Neural cell (in vitro differentiated cells): Measurements from ENCODE around the gene AFF2. TPM values are rescaled to one million over a fixed set of nuclear protein-coding genes. Genes with fewer than 3 reads are reported as not detected.

Experiments used
- H2AFZ ChIP-seq: fragments of 200-600, 300-800 bp; sonication (generic), shearing (Covaris generic); 2 replicates; pipeline ENCODE4 v1.6.0; 2014; ENCODE audit warnings: low read depth, mild to moderate bottlenecking, antibody characterized with exemption, low read length, moderate library complexity
- H3F3A ChIP-seq: fragments of 200-600 bp; shearing (Covaris generic); 2 replicates; pipeline ENCODE4 v1.6.1; 2016; ENCODE audit warnings: mild to moderate bottlenecking, moderate library complexity, mixed read lengths, antibody characterized with exemption, low read length; ENCODE audit not compliant: insufficient read depth, poor library complexity, severe bottlenecking
- H3K27ac ChIP-seq: fragments of 200-600, 300-800 bp; sonication (generic), shearing (Covaris generic); 2 replicates; pipeline ENCODE4 v1.5.1; 2014; ENCODE audit warnings: mild to moderate bottlenecking, low read length, moderate library complexity
- H3K27me3 ChIP-seq: fragments of 300-800, 200-600 bp; sonication (generic), shearing (Covaris generic); 2 replicates; pipeline ENCODE4 v1.6.0; 2014; ENCODE audit warnings: mild to moderate bottlenecking, low read depth, low read length, moderate library complexity; ENCODE audit not compliant: insufficient read depth
- H3K36me3 ChIP-seq: fragments of 300-800, 200-600 bp; sonication (generic), shearing (Covaris generic); 2 replicates; pipeline ENCODE4 v1.5.1; 2014; ENCODE audit warnings: mild to moderate bottlenecking, antibody characterized with exemption, low read length, moderate library complexity; ENCODE audit not compliant: insufficient read depth
- H3K4me2 ChIP-seq: fragments of 300-800, 200-600 bp; sonication (generic), shearing (Covaris generic); 2 replicates; pipeline ENCODE4 v1.6.0; 2014; ENCODE audit warnings: mild to moderate bottlenecking, low read length
- H3K4me3 ChIP-seq: fragments of 300-800, 200-600 bp; sonication (generic), shearing (Covaris generic); 2 replicates; pipeline ENCODE4 v1.5.1; 2014; ENCODE audit warnings: mild to moderate bottlenecking, low read length, moderate library complexity
- H3K79me2 ChIP-seq: fragments of 200-600 bp; shearing (Covaris generic); replicated peaks from 2 replicates; pipeline ENCODE4 v1.6.0; 2014; ENCODE audit warnings: mild to moderate bottlenecking, low read length, moderate library complexity; ENCODE audit not compliant: insufficient read depth
- H3K9ac ChIP-seq: fragments of 300-800, 200-600 bp; sonication (generic), shearing (Covaris generic); 2 replicates; pipeline ENCODE4 v1.6.1; 2016; ENCODE audit warnings: mild to moderate bottlenecking, low read length, mixed read lengths
- H3K9me2 ChIP-seq: fragments of 200-600 bp; shearing (Covaris generic); 2 replicates; pipeline ENCODE4 v1.6.1; 2016; ENCODE audit warnings: mild to moderate bottlenecking, low read length, mixed read lengths; ENCODE audit not compliant: insufficient read depth
- H3K9me3 ChIP-seq: fragments of 200-600, 300-800 bp; sonication (generic), shearing (Covaris generic); 2 replicates; pipeline ENCODE4 v1.6.1; 2016; ENCODE audit warnings: mild to moderate bottlenecking, mixed run types, low read length, moderate library complexity, mixed read lengths
- H4K20me1 ChIP-seq: fragments of 200-600 bp; shearing (Covaris generic); 2 replicates; pipeline ENCODE4 v1.6.1; 2016; ENCODE audit warnings: mild to moderate bottlenecking, mixed run types; ENCODE audit not compliant: insufficient read depth
- CTCF ChIP-seq: fragments of 450-650 bp; IDR thresholded peaks from 2 replicates; pipeline ENCODE4 v1.5.1; 2014; ENCODE audit warnings: antibody characterized with exemption, mild to moderate bottlenecking, moderate library complexity; ENCODE audit not compliant: poor library complexity, severe bottlenecking
- EP300 ChIP-seq: fragments of 450-650 bp; conservative IDR thresholded peaks from 2 replicates; pipeline ENCODE4 v1.6.1; 2014; ENCODE audit warnings: antibody characterized with exemption, mild to moderate bottlenecking, moderate library complexity; ENCODE audit not compliant: poor library complexity, severe bottlenecking
- EZH2 ChIP-seq: fragments of 200-600, 300-800 bp; shearing (Covaris generic), sonication (generic); IDR thresholded peaks from 2 replicates; pipeline ENCODE4 v1.6.1; 2014; ENCODE audit warnings: antibody characterized with exemption, low read length, borderline replicate concordance, mild to moderate bottlenecking; ENCODE audit not compliant: insufficient read depth, poor library complexity, severe bottlenecking
- MXI1 ChIP-seq: fragments of 450-650 bp; conservative IDR thresholded peaks from 2 replicates; pipeline ENCODE4 v1.6.1; 2014; ENCODE audit warnings: antibody characterized with exemption, mild to moderate bottlenecking; ENCODE audit not compliant: poor library complexity, severe bottlenecking
- POLR2AphosphoS5 ChIP-seq: IDR thresholded peaks from 2 replicates; pipeline ENCODE4 v1.6.1; 2012
- RAD21 ChIP-seq: fragments of 450-650 bp; conservative IDR thresholded peaks from 2 replicates; pipeline ENCODE4 v1.6.1; 2014; ENCODE audit warnings: antibody characterized with exemption, mild to moderate bottlenecking, moderate library complexity
- SMC3 ChIP-seq: fragments of 450-650 bp; conservative IDR thresholded peaks from 2 replicates; pipeline ENCODE4 v1.6.1; 2014; ENCODE audit warnings: antibody characterized with exemption, mild to moderate bottlenecking, moderate library complexity; ENCODE audit not compliant: poor library complexity
- TAF1 ChIP-seq: IDR thresholded peaks from 2 replicates; pipeline ENCODE4 v1.6.1; 2012; ENCODE audit warnings: low read depth
- polyA plus RNA-seq: library from polyadenylated mRNA; depleted of rRNA; stranded (reverse); fragments of >200 nt; gene quantifications from 2 replicates; pipeline ENCODE4 v1.2.3, GENCODE V29; 2014
- TF ChIP-seq, protein P1 (sequence below): IDR thresholded peaks from 2 replicates; pipeline ENCODE4 v1.6.1; 2012; ENCODE audit warnings: borderline replicate concordance

AFF2 gene
- polyA plus RNA-seq, 1 donor from 2014 or later: 10.5 TPM

GRCh38 chrX:148562846-148563245, 62.4 kb downstream of the AFF2 start:
- no peak overlapping the region for H3K27ac ChIP-seq
- TF ChIP-seq MXI1 (no peak), RAD21 (no peak), EZH2 (no peak), POLR2AphosphoS5 (no peak), SMC3 (no peak), EP300 (no peak), TAF1 (no peak), CTCF (no peak)
- TF ChIP-seq, protein P1, sequence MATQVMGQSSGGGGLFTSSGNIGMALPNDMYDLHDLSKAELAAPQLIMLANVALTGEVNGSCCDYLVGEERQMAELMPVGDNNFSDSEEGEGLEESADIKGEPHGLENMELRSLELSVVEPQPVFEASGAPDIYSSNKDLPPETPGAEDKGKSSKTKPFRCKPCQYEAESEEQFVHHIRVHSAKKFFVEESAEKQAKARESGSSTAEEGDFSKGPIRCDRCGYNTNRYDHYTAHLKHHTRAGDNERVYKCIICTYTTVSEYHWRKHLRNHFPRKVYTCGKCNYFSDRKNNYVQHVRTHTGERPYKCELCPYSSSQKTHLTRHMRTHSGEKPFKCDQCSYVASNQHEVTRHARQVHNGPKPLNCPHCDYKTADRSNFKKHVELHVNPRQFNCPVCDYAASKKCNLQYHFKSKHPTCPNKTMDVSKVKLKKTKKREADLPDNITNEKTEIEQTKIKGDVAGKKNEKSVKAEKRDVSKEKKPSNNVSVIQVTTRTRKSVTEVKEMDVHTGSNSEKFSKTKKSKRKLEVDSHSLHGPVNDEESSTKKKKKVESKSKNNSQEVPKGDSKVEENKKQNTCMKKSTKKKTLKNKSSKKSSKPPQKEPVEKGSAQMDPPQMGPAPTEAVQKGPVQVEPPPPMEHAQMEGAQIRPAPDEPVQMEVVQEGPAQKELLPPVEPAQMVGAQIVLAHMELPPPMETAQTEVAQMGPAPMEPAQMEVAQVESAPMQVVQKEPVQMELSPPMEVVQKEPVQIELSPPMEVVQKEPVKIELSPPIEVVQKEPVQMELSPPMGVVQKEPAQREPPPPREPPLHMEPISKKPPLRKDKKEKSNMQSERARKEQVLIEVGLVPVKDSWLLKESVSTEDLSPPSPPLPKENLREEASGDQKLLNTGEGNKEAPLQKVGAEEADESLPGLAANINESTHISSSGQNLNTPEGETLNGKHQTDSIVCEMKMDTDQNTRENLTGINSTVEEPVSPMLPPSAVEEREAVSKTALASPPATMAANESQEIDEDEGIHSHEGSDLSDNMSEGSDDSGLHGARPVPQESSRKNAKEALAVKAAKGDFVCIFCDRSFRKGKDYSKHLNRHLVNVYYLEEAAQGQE: no peak

DNA sequence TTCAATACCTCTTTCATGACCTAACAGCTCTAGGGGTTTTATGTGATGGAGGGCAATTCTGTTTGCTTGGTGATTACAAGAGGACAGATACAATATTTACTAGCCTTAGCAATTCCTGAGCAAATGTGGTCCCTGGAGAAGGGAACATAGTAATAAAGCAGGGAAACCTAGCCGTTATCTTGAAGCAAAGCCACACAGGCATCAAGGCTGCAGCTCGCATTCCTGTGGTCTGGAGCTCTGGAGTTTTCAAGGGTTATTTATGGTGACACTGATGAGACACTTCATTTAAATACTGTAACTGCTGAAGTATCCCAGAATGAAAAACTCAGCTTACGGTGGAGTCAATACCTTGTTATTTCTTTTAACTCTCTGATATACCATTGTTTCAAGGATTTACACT, 66.8 kb downstream of the AFF2 start:
- no peaks in the 10 kb centered on the region for H3K79me2 ChIP-seq
- TF ChIP-seq TAF1 (no peak), CTCF (no peak), POLR2AphosphoS5 (no peak), MXI1 (no peak), SMC3 (no peak), RAD21 (no peak), EZH2 (no peak), EP300 (no peak)
- TF ChIP-seq, protein P1: no peak
- H3K36me3 ChIP-seq: no peaks in the 10 kb centered on the region
- H3K9me2 ChIP-seq: no peaks in the 10 kb centered on the region
- no peaks in the 10 kb centered on the region for H4K20me1 ChIP-seq
- no peaks in the 10 kb centered on the region for H3K9me3 ChIP-seq
- no peak overlapping the region for H3K27ac ChIP-seq
- H3K4me2 ChIP-seq: no peak overlapping the region
- H2AFZ ChIP-seq: no peak overlapping the region
- H3F3A ChIP-seq: no peaks in the 10 kb centered on the region
- no peak overlapping the region for H3K4me3 ChIP-seq
- H3K9ac ChIP-seq: no peak overlapping the region
- H3K27me3 ChIP-seq: no peaks in the 10 kb centered on the region

More at GRCh38 chrX:148562846-148563245, 62.4 kb downstream of the AFF2 start:
- Histone ChIP-seq H3K9ac (no peak overlapping the region), H3K9me3 (no peaks in the 10 kb centered on the region), H3K9me2 (no peaks in the 10 kb centered on the region), H3K36me3 (no peaks in the 10 kb centered on the region), H3K4me2 (no peak overlapping the region), H2AFZ (no peak overlapping the region), H3K4me3 (no peak overlapping the region), H3K27me3 (no peaks in the 10 kb centered on the region), H4K20me1 (no peaks in the 10 kb centered on the region), H3F3A (no peaks in the 10 kb centered on the region), H3K79me2 (no peaks in the 10 kb centered on the region)
